Panc1 (cell line): ENCODE measurements around the gene PYGO2.
A peak's percentile ranks its signal among the peaks of the same experiment; 100 is the strongest.

Experiments
- CTCF ChIP-seq: fragments of 450-650 bp; IDR thresholded peaks from 2 replicates; pipeline ENCODE4 v1.5.1; 2017; ENCODE audit warnings: mild to moderate bottlenecking
- POLR2AphosphoS5 ChIP-seq: IDR thresholded peaks from 2 replicates; pipeline ENCODE4 v1.6.1; 2012; ENCODE audit warnings: mild to moderate bottlenecking, low read depth, low read length, moderate library complexity
- REST ChIP-seq, 2 experiments: IDR thresholded peaks; 2 replicates each; pipeline ENCODE4 v1.6.1; 2011 to 2012; ENCODE audit warnings: low read depth in 2 of 2, control low read depth in 1 of 2, low read length in 1 of 2, mild to moderate bottlenecking in 1 of 2, moderate library complexity in 1 of 2; ENCODE audit not compliant: insufficient read depth in 1 of 2
- TCF7L2 ChIP-seq: IDR thresholded peaks from 2 replicates; pipeline ENCODE4 v1.6.1; 2011; ENCODE audit warnings: mild to moderate bottlenecking, low read depth, low read length, inconsistent platforms

DNA sequence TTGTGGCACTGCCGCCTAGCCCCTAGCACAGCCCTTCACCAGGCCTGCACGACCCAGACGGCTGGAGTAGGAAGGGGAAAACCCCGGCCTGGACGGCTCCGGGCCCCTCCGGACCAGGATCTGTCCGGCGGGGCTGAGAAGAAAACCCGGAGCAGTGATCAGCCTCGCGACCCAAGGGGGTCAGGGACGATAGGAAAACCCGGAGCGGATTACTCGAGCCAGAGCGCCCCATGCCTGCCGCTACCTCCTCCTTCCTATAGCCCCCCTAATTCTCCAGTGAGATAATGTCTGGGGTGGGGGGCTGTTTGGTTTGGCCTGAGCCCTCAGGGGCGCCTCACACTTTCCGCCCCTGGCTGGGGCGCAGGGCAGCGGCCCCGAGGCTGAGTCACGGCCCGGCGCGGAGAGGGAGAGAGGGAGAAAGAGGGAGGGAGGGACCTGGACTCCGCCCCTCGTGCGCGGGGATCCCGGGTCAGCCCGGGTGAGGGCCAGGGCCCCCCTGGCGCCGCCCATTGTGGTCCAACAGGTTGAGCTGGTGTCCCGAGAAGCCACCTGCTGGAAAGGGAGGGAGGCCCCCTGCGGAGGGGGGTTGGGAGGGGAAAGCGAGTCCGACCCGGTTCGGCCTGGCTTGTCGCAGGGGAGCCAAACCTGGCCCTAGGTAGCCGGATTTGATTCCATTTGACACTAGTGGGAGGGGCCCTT lies 39.3 kb upstream of the PYGO2 start:
- TF ChIP-seq REST (IDR thresholded peaks at IDR 0.05; ENCODE audit: insufficient read depth in 1 of 2, low read depth in 2 of 2, low read length in 1 of 2) (no peak), CTCF (no peak), POLR2AphosphoS5 (peak; percentile 55; the same call in 1 of the 2 replicates), TCF7L2 (peak; percentile 26; the same call in 1 of the 2 replicates)
